ENCODE results near the gene ZNF224. TPM values are rescaled to one million over a fixed set of nuclear protein-coding genes. Genes with fewer than 3 reads are reported as not detected.

The ZNF224 gene
- total and polyA plus RNA-seq, 2 of the 4 experiments (the other 2 are of a cell fraction): 10.3 to 26.3 TPM

DNA sequence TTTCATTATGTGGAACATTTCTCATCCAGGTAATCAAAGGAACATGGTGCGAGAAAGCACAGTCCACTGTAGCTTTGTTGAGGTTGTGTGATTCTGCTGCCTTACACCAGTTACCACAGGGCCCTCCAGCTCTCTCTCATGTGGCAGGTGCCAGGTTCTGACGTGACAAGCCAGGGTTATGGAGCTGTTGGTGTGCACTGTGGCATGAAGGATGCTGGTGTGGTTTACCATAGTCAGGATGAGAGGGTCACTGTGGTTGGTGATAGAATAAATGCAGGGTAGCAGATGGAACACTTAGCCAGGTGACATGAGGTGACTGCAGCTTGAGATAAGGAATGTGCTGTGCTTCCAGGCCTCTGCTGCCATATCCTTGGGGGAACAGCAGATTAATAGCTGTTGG is 34.9 kb upstream of the ZNF224 start:
- H4K91ac ChIP-seq (ENCODE audit: insufficient read depth, low read depth, low read length): no peak overlapping the region
- no peak overlapping the region for H4K8ac ChIP-seq (ENCODE audit: low read depth in 2 of 2, low read length in 2 of 2)
- in situ Hi-C loops (cut with MboI; ENCODE audit: low sequenced_read_pairs): no loop called here
- H3K23ac ChIP-seq (ENCODE audit: low read depth, low read length): no peak overlapping the region
- dilution Hi-C loops (cut with HindIII; ENCODE audit: low sequenced_read_pairs, unreplicated experiment): no loop called here
- no CpG with 5 or more reads among the region's 2 CpGs for WGBS, 2 experiments (ENCODE audit: extremely low coverage in 2 of 2, insufficient read length in 1 of 2)
- no peak overlapping the region for H3K18ac ChIP-seq (ENCODE audit: low read depth, low read length)
- H2BK15ac ChIP-seq (ENCODE audit: low read depth, low read length): no peak overlapping the region
- no peak overlapping the region for H2AFZ ChIP-seq (replicated peaks; ENCODE audit: low read length, poor library complexity)
- H3K4me1 ChIP-seq (ENCODE audit: control insufficient read depth, insufficient read depth, low read length): no peaks in the 10 kb centered on the region
- no peak overlapping the region for H3K9ac ChIP-seq (ENCODE audit: low read depth, low read length)
- no peak overlapping the region for H3K4me3 ChIP-seq (ENCODE audit: insufficient read depth, low read depth, low read length)
- no TSS peak for BruUV-seq (replicated peaks)
- H3K56ac ChIP-seq (ENCODE audit: extremely low read depth, insufficient read depth, low read length): no peak overlapping the region
- H2AK5ac ChIP-seq (ENCODE audit: low read depth, low read length): no peak overlapping the region
- ChIA-PET POLR2A (ENCODE audit: unreplicated experiment) (no interaction called here), CTCF (no interaction called here)
- no peak overlapping the region for H3K4ac ChIP-seq (ENCODE audit: low read depth, low read length)
- peak overlapping the region; percentile 5 for H2AK9ac ChIP-seq (replicated peaks; ENCODE audit: low read depth, low read length, poor library complexity)
- ATAC-seq (ENCODE audit: low read depth): no peak
- TF ChIP-seq NFE2L2 (IDR thresholded peaks at IDR 0.05; ENCODE audit: low read depth, low read length) (no peak), FOS (IDR thresholded peaks at IDR 0.05; ENCODE audit: low read depth, low read length) (no peak)
- H4K20me1 ChIP-seq (ENCODE audit: insufficient read depth, low read length): no peaks in the 10 kb centered on the region
- peaks cover 46% of the 10 kb centered on the region for H3K36me3 ChIP-seq (ENCODE audit: control insufficient read depth, insufficient read depth, low read length)
- no peak overlapping the region for H4K5ac ChIP-seq (ENCODE audit: low read depth, low read length)
- no peak overlapping the region for H3K4me2 ChIP-seq (ENCODE audit: low read depth, low read length)
- H3K79me1 ChIP-seq (ENCODE audit: low read depth in 1 of 2, low read length in 2 of 2): peaks cover 0 to 5% of the 10 kb centered on the region in 2 experiments; a peak in 2 of 4 replicates
- no peak overlapping the region for H2BK5ac ChIP-seq (ENCODE audit: low read depth, low read length, poor library complexity, severe bottlenecking)
- intact Hi-C loops (cut with micrococcal nuclease): no loop called here
- no peaks in the 10 kb centered on the region; the same call in 1 of the 2 replicates for H3K9me3 ChIP-seq (ENCODE audit: control insufficient read depth, insufficient read depth, low read length)
- H2BK20ac ChIP-seq (ENCODE audit: low read depth, low read length): no peak overlapping the region
- H3K14ac ChIP-seq (replicated peaks; ENCODE audit: low read depth, low read length): no peak overlapping the region
- H2BK120ac ChIP-seq (ENCODE audit: low read depth, low read length): no peak overlapping the region
- no peaks in the 10 kb centered on the region for H3K9me1 ChIP-seq (ENCODE audit: insufficient read depth, low read length)
- H3K27ac ChIP-seq (ENCODE audit: insufficient read depth, low read length): no peak overlapping the region
- no peaks in the 10 kb centered on the region for H3K27me3 ChIP-seq (ENCODE audit: control insufficient read depth, insufficient read depth, low read length)
- no peak for DNase-seq

Measured in IMR-90 (cell line).